GM23338 (cell line): ENCODE measurements around the gene ACOX2. TPM values are rescaled to one million over a fixed set of nuclear protein-coding genes. Genes with fewer than 3 reads are reported as not detected.

Source experiments
- ETS1 ChIP-seq: IDR thresholded peaks from 2 replicates; pipeline ENCODE4 v1.6.1; 2016; ENCODE audit warnings: antibody characterized with exemption
- EZH2 ChIP-seq: fragments of 200-600 bp; sonication (generic); IDR thresholded peaks from one replicate; pipeline ENCODE4 v1.8.0; 2017; ENCODE audit warnings: antibody characterized with exemption, mild to moderate bottlenecking, low read depth; ENCODE audit not compliant: unreplicated experiment
- JUNB ChIP-seq: IDR thresholded peaks from one replicate; pipeline ENCODE4 v1.6.1; 2016; ENCODE audit warnings: antibody characterized with exemption; ENCODE audit not compliant: unreplicated experiment
- REST ChIP-seq: IDR thresholded peaks from one replicate; pipeline ENCODE4 v1.6.1; 2018; ENCODE audit warnings: antibody characterized with exemption; ENCODE audit not compliant: unreplicated experiment
- STAT1 ChIP-seq: IDR thresholded peaks from one replicate; pipeline ENCODE4 v1.6.1; 2016; ENCODE audit warnings: antibody characterized with exemption; ENCODE audit not compliant: unreplicated experiment
- ZNF331 ChIP-seq: fragments of 250-450 bp; sonication (Bioruptor Pico); IDR thresholded peaks from 2 replicates; pipeline ENCODE4 v1.5.0; 2020; ENCODE audit warnings: low read depth, mild to moderate bottlenecking, moderate library complexity
- polyA plus RNA-seq: library from polyadenylated mRNA; unstranded; fragments of >200 nt; fragmentation: Nextera tagmentation; extraction: Ambion mirVana; gene quantifications from 2 replicates; pipeline ENCODE4 v1.2.1, GENCODE V29; 2016
- total RNA-seq: library from RNA; depleted of rRNA; stranded (reverse); fragments of >200 nt; shearing (Covaris generic); gene quantifications from 2 replicates; pipeline ENCODE4 v1.2.3, GENCODE V29; 2014
- TF ChIP-seq, protein P1 (sequence below): fragments of 250-450 bp; sonication (Bioruptor Pico); IDR thresholded peaks from 2 replicates; pipeline ENCODE4 v1.5.0; 2020; ENCODE audit warnings: mild to moderate bottlenecking, moderate library complexity

The ACOX2 gene
- total and polyA plus RNA-seq, 2 experiments from 2014 or later = 1.1 to 1.9 TPM

GRCh38 chr3:58526515-58526957, 10.5 kb downstream of the ACOX2 start (continued):
- TF ChIP-seq, protein P1, sequence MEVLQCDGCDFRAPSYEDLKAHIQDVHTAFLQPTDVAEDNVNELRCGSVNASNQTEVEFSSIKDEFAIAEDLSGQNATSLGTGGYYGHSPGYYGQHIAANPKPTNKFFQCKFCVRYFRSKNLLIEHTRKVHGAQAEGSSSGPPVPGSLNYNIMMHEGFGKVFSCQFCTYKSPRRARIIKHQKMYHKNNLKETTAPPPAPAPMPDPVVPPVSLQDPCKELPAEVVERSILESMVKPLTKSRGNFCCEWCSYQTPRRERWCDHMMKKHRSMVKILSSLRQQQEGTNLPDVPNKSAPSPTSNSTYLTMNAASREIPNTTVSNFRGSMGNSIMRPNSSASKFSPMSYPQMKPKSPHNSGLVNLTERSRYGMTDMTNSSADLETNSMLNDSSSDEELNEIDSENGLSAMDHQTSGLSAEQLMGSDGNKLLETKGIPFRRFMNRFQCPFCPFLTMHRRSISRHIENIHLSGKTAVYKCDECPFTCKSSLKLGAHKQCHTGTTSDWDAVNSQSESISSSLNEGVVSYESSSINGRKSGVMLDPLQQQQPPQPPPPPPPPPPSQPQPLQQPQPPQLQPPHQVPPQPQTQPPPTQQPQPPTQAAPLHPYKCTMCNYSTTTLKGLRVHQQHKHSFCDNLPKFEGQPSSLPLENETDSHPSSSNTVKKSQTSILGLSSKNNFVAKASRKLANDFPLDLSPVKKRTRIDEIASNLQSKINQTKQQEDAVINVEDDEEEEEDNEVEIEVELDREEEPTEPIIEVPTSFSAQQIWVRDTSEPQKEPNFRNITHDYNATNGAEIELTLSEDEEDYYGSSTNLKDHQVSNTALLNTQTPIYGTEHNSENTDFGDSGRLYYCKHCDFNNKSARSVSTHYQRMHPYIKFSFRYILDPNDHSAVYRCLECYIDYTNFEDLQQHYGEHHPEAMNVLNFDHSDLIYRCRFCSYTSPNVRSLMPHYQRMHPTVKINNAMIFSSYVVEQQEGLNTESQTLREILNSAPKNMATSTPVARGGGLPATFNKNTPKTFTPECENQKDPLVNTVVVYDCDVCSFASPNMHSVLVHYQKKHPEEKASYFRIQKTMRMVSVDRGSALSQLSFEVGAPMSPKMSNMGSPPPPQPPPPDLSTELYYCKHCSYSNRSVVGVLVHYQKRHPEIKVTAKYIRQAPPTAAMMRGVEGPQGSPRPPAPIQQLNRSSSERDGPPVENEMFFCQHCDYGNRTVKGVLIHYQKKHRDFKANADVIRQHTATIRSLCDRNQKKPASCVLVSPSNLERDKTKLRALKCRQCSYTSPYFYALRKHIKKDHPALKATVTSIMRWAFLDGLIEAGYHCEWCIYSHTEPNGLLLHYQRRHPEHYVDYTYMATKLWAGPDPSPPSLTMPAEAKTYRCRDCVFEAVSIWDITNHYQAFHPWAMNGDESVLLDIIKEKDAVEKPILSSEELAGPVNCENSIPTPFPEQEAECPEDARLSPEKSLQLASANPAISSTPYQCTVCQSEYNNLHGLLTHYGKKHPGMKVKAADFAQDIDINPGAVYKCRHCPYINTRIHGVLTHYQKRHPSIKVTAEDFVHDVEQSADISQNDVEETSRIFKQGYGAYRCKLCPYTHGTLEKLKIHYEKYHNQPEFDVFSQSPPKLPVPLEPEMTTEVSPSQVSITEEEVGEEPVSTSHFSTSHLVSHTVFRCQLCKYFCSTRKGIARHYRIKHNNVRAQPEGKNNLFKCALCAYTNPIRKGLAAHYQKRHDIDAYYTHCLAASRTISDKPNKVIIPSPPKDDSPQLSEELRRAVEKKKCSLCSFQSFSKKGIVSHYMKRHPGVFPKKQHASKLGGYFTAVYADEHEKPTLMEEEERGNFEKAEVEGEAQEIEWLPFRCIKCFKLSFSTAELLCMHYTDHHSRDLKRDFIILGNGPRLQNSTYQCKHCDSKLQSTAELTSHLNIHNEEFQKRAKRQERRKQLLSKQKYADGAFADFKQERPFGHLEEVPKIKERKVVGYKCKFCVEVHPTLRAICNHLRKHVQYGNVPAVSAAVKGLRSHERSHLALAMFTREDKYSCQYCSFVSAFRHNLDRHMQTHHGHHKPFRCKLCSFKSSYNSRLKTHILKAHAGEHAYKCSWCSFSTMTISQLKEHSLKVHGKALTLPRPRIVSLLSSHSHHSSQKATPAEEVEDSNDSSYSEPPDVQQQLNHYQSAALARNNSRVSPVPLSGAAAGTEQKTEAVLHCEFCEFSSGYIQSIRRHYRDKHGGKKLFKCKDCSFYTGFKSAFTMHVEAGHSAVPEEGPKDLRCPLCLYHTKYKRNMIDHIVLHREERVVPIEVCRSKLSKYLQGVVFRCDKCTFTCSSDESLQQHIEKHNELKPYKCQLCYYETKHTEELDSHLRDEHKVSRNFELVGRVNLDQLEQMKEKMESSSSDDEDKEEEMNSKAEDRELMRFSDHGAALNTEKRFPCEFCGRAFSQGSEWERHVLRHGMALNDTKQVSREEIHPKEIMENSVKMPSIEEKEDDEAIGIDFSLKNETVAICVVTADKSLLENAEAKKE (CRISPR knock-in tag) = no peak
- TF ChIP-seq ETS1 = no peak
- TF ChIP-seq STAT1 = no peak
- TF ChIP-seq ZNF331 (CRISPR knock-in tag) = no peak
- no peak for TF ChIP-seq REST
- TF ChIP-seq JUNB = no peak
- no peak for TF ChIP-seq EZH2
